ENCODE data around the gene SORD.
"Not testable (repeated sequence)": the region's sequence is repeated elsewhere in the genome, so short reads cannot be mapped to it uniquely, and the experiment has no call there.

SORD gene

DNA sequence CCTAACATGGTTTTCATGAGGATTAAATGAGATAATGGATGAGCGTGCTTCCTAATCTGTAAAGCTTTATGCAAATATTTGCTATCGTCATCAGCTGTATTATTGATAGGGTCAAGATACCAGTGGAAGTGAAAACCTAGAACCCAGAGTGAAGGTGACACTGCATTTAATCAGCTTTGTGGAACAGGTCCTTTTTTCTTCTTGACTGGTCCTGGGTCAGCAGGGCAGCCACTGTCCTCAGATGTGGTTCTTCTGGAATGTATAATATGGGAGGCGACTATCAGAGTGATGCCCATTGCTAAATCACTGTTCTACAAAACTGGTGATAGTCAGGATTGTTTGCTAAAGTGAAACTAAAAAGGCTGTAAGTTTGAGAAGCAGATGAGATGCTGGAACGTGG, 41.4 kb downstream of the SORD start:
- ChIA-PET POLR2A (ENCODE audit: low non-redundant PET) (no interaction called here), CTCF (no interaction called here)
- TF ChIP-seq, protein P1, sequence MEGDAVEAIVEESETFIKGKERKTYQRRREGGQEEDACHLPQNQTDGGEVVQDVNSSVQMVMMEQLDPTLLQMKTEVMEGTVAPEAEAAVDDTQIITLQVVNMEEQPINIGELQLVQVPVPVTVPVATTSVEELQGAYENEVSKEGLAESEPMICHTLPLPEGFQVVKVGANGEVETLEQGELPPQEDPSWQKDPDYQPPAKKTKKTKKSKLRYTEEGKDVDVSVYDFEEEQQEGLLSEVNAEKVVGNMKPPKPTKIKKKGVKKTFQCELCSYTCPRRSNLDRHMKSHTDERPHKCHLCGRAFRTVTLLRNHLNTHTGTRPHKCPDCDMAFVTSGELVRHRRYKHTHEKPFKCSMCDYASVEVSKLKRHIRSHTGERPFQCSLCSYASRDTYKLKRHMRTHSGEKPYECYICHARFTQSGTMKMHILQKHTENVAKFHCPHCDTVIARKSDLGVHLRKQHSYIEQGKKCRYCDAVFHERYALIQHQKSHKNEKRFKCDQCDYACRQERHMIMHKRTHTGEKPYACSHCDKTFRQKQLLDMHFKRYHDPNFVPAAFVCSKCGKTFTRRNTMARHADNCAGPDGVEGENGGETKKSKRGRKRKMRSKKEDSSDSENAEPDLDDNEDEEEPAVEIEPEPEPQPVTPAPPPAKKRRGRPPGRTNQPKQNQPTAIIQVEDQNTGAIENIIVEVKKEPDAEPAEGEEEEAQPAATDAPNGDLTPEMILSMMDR (conservative IDR thresholded peaks at IDR 0.05; ENCODE audit: low read depth): no peak

DNA sequence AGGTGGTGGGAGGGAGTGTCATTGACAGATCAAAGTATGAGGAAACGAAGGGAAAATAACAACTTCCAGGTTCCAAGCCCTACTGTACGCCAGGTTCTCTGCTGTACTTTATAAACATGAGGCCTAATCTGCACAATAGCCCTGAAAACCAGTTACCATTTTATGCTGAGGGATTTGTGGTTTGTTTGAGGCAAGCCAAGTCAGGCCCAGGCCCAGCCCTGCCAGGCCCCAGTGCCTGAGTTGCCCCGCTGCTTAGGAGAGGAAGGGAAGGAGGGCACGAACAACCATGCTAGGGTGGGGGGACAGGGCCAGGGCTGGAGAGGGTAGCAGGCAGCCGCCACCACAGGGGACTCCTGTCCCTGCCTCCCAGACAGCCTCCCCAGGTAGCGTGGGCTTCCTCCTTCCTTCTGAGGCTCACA, 47.0 kb downstream of the SORD start:
- CTCF ChIA-PET; H3K27ac ChIP-seq; POLR2A ChIA-PET (ENCODE audit: low non-redundant PET); DNase-seq (ENCODE audit: low spot score): not testable (repeated sequence)

More for the DNA sequence above, 41.4 kb downstream of the SORD start:
- no peak overlapping the region for H3K27ac ChIP-seq
- no peak for DNase-seq (ENCODE audit: low spot score)

DNA sequence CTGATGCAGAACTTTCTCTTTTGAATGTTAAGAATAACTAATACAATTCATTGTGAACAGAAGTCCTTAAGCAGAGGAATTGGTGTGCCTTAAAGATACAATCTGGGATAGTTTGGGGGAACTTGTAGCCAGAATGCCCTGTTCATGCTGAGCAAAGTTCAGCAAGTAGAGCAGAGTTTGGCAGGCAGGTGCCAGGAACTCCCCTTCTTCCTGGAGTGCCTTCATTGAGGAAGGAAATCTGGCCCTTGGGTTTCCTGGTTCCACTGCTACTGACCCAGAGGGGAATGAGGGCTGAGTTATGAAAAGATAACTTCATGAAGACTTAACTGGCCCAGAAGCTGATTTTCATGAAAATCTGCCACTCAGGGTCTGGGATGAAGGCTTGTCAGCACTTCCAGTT, 50.6 kb downstream of the SORD start:
- H3K27ac ChIP-seq; CTCF ChIA-PET; POLR2A ChIA-PET (ENCODE audit: low non-redundant PET); DNase-seq (ENCODE audit: low spot score): not testable (repeated sequence)

DNA sequence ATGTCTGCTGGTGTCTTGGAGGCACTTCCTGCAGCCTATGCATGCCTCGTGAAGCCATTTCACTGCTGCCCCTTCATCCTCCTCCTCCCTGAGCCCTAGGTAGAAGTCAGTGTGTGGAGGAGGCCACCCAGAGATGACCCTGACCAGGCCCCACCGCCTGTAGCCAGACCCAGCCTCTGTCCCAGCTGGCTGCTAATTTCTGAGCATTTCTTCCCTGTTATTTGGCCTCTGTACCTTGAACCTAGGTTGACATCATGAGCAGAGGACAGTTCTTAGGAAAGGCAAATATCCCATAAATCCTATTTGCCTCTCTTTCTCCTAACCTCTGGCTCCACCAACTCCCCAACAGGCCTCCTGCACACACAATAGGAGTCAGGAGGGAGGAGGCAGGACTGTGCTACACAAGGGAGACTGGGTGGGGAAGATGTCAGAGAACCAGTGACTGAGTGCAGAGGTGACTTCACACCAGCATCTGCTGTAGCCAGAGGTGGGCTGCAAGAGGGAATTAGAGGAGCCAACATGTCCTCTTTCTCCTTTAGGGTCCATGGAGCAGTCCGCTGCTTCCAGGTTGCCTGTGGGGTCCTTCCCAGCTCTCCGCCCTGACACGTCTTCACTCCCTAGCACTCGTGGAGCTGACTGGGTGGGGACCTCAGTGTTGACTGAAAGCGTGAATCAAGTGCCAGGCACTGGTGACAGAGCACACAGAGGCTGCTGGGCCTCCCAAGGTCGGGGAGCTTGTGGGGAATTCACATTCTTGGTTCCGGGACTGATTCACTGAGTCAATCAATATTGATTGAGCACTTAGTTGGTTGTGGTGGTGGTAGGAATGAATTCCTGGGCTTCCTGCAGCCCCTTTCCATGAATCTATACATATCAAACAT, 52.7 kb downstream of the SORD start:
- POLR2A ChIA-PET (ENCODE audit: low non-redundant PET); DNase-seq (ENCODE audit: low spot score); CTCF ChIA-PET; H3K27ac ChIP-seq: not testable (repeated sequence)

DNA sequence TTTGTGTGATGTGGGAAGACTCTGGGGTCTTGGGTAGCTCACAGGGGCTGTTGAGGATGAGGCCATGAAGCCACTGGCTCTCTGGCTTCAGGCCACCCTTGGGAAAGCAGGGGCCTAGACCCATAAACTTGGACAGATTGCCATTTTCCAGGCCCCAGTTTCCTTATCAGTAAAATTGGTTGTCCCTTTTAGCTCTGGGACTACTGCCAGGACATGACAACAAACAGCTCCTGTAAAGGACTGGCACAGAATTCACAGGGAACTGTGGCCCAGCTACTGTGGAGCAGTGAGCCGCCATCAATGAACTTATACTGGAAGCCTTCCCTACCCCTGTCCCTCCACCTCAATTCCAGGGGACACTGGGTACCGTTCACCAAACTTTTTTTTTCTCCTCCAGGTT, 54.4 kb downstream of the SORD start:
- DNase-seq (ENCODE audit: low spot score); CTCF ChIA-PET; H3K27ac ChIP-seq; POLR2A ChIA-PET (ENCODE audit: low non-redundant PET): not testable (repeated sequence)

DNA sequence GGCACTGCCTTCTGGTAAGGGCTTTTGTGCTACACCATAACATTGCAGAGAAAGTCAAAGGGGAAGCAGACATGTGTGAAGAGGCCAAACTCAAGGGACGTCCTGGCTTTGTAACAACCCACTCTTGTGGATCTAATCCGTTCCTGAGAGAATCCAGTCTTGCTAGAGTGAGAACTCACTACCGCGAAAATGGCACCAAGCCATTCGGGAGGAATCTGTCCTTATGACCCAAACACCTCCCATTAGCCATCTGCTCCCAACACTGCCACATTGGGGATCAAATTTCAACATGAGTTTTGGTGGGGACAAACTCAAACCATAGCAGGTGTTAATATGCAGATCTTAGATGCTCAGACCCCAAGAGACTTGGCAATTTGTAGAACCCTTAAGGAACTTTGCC, 56.2 kb downstream of the SORD start:
- DNase-seq (ENCODE audit: low spot score); H3K27ac ChIP-seq; POLR2A ChIA-PET (ENCODE audit: low non-redundant PET); CTCF ChIA-PET: not testable (repeated sequence)

DNA sequence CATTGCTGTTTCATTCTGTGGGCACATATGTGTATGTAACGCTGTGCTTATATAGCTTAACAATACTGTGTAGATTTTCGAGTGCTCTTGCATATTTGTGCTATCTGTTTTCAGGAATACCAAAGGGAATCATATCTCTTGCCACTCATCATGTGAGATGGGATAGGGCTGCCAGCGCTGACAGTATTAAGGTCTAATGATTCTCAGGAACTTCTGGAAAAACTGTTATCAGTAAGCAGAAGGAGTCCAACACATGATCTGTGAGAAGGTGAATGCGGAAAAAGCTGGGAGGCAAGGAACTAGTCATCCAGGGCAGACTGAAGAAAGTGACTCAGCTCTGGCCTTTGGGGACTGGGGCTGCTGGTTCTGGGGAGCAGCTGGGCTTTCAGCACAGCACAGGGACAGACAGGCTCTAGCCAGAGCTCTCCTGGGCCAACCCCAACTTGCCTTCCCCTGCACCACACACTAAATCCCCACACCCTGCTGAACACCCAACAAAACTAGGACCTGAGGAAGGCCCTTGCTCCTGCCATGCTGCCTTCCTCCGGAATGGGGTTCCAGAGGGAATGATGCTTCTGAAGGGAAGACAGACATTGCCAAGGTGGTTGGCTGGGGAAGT, 56.7 kb downstream of the SORD start:
- POLR2A ChIA-PET (ENCODE audit: low non-redundant PET); DNase-seq (ENCODE audit: low spot score); H3K27ac ChIP-seq; CTCF ChIA-PET: not testable (repeated sequence)

DNA sequence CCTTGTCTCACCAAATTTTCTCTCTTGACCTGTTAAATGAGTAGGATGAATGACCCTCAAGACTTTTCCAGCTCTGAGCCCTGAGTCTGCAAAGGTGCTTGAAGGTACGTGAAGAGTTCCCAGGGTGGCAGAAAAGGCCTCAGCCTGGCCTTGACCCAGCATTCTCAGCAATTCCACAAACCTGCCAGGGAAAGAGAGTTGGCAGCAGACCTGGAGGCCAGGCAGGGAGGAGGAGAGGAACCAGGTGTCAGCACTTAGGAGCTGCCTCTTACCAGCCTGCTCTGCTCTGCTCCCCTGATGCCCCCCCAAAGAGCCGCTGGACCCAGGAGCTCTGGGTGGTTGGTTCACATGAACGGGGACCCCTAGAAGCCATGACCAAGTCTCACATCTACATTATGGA, 57.6 kb downstream of the SORD start:
- DNase-seq (ENCODE audit: low spot score); CTCF ChIA-PET; H3K27ac ChIP-seq: not testable (repeated sequence)
- POLR2A ChIA-PET (ENCODE audit: low non-redundant PET): interaction anchor here (0.6 kb wide), 1 partner anchor 23 kb away, joined by 4 read pairs; no protein-coding TSS in a partner anchor

DNA sequence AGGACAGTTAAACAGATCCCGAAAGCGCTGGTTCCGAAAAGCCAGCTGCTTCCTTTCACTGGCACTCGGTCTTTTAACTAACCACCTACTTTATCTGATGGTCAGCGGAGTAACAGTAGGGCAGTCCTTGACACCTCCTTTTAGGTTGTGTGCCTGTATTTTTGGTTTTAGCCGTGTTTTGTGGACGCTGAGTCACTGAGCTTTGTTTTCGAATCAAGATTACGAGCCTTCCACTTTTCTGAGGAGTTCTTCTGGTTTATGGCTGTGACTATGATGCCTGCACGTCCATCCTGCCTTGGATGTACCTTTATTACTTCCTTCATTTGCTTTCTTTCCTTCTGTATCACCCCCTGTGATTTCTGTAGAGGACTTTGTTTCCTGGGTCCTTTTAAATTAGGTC, 59.4 kb downstream of the SORD start:
- DNase-seq (ENCODE audit: low spot score); CTCF ChIA-PET; H3K27ac ChIP-seq; POLR2A ChIA-PET (ENCODE audit: low non-redundant PET): not testable (repeated sequence)

DNA sequence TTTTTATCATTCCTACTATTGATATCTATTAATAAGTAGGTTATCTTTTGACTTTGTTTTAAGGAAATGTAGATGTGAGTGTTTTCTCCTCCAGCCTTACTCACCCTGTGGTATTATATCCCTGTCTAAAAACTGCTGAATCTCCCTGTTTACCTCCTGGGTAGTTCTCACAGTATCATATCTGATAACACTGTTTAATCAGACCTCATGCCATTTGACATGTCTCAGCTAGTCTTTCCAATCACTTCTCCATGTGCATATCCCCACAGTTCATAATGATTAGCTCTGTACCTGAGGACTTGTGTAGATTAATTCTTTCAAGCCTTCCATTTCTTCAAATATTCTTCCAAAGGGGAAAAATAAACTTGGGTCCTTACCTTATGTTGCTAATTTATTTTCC, 60.2 kb downstream of the SORD start:
- TF ChIP-seq, protein P1 (conservative IDR thresholded peaks at IDR 0.05; ENCODE audit: low read depth): no peak
- ChIA-PET POLR2A (ENCODE audit: low non-redundant PET) (no interaction called here), CTCF (no interaction called here)
- no peak overlapping the region for H3K27ac ChIP-seq
- DNase-seq (ENCODE audit: low spot score): no peak

DNA sequence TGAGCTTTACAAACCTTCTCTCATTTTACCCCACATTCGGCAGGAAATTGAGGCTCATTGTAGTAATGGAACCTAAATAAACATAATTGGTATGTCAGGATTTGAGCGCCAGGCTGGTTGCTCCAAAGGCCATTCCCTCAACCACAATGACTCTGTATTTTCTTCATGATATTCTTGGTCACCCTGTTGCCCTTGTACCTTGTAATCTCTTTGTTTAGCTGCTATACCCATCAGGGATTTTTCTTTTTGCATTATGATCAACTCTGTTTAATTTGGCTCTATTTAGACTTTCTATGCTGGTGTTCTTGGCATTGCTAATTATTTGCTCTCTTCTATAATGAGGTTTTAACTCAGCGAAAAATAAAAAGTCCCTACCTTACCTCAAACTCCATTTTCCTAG, 61.2 kb downstream of the SORD start:
- H3K27ac ChIP-seq: no peak overlapping the region
- CTCF ChIA-PET: no interaction called here
- TF ChIP-seq, protein P1 (conservative IDR thresholded peaks at IDR 0.05; ENCODE audit: low read depth): no peak
- POLR2A ChIA-PET (ENCODE audit: low non-redundant PET): no interaction called here
- no peak for DNase-seq (ENCODE audit: low spot score)
